Measurements from ENCODE around the gene ROBO1. TPM values are rescaled to one million over a fixed set of nuclear protein-coding genes. Genes with fewer than 3 reads are reported as not detected.

ROBO1 gene
- total and polyA plus RNA-seq, 2 donors (not counting 1 experiment from before 2014, with no cell fraction given) = 0.27 to 3.2 TPM

- Mint-ChIP-seq H3K9me3 (ENCODE audit: insufficient read depth) (no peaks in the 10 kb centered on the region), H3K4me1 (no peaks in the 10 kb centered on the region), H3K4me3 (no peak overlapping the region), H3K27me3 (no peaks in the 10 kb centered on the region), H3K27ac (no peak overlapping the region)
- H3K4me1 ChIP-seq (ENCODE audit: control insufficient read depth in 2 of 2, insufficient read depth in 2 of 2, low read length in 2 of 2) = no peaks in the 10 kb centered on the region
- H3K27ac ChIP-seq (ENCODE audit: low read length in 2 of 2) = no peak overlapping the region
- ATAC-seq (ENCODE audit: low read depth) = no peak
- CTCF ChIA-PET = no interaction called here
- H2AFZ ChIP-seq (ENCODE audit: insufficient read depth, low read depth, low read length, poor library complexity, severe bottlenecking) = no peak overlapping the region
- no peaks in the 10 kb centered on the region for H3K9me3 ChIP-seq (ENCODE audit: control extremely low read depth in 1 of 3, control insufficient read depth in 2 of 3, insufficient read depth in 1 of 3, low read length in 2 of 3)
- no peaks in the 10 kb centered on the region for H3K79me2 ChIP-seq (ENCODE audit: control insufficient read depth, insufficient read depth, low read length)
- H3K9ac ChIP-seq (ENCODE audit: low read length) = no peak overlapping the region
- no peaks in the 10 kb centered on the region for H3K27me3 ChIP-seq (replicated peaks in 1 of 4; ENCODE audit: control extremely low read depth in 1 of 4, control insufficient read depth in 3 of 4, insufficient read depth in 4 of 4, low read length in 3 of 4)
- intact Hi-C loops (cut with micrococcal nuclease) = no loop called here
- H3K4me2 ChIP-seq (replicated peaks; ENCODE audit: low read depth, low read length, poor library complexity, severe bottlenecking) = no peak overlapping the region
- no CpG with 5 or more reads among the region's 5 CpGs for WGBS (ENCODE audit: insufficient coverage)
- H3K4me3 ChIP-seq (ENCODE audit: control extremely low read depth in 1 of 5, extremely low read depth in 1 of 5, insufficient read depth in 1 of 5, low read depth in 2 of 5, low read length in 4 of 5) = no peak overlapping the region
- POLR2A ChIA-PET = no interaction called here
- H4K20me1 ChIP-seq (ENCODE audit: control insufficient read depth, insufficient read depth, low read length, poor library complexity, severe bottlenecking) = no peaks in the 10 kb centered on the region
- no peak for DNase-seq
- TF ChIP-seq CTCF (IDR thresholded peaks at IDR 0.05) (no peak), EZH2 (IDR thresholded peaks at IDR 0.05; ENCODE audit: borderline replicate concordance, insufficient read depth, low read depth, low read length, poor library complexity, severe bottlenecking) (no peak)
- no peaks in the 10 kb centered on the region for H3K36me3 ChIP-seq (replicated peaks in 1 of 2; ENCODE audit: control extremely low read depth in 1 of 2, control insufficient read depth in 1 of 2, extremely low read depth in 1 of 2, insufficient read depth in 2 of 2, low read length in 1 of 2)
Observed at GRCh38 chr3:79255292-79255691, 512.5 kb downstream of the ROBO1 start.

- 57% methylated on average over 1 of the region's 4 CpGs for WGBS (ENCODE audit: insufficient coverage)
- intact Hi-C loops (cut with micrococcal nuclease) = no loop called here
- Histone ChIP-seq H3K4me2 (replicated peaks; ENCODE audit: low read depth, low read length, poor library complexity, severe bottlenecking) (no peak overlapping the region), H3K4me3 (ENCODE audit: control extremely low read depth in 1 of 5, extremely low read depth in 1 of 5, insufficient read depth in 1 of 5, low read depth in 2 of 5, low read length in 4 of 5) (no peak overlapping the region), H3K9ac (ENCODE audit: low read length) (no peak overlapping the region), H3K9me3 (ENCODE audit: control extremely low read depth in 1 of 3, control insufficient read depth in 2 of 3, insufficient read depth in 1 of 3, low read length in 2 of 3) (no peaks in the 10 kb centered on the region), H3K4me1 (ENCODE audit: control insufficient read depth in 2 of 2, insufficient read depth in 2 of 2, low read length in 2 of 2) (no peaks in the 10 kb centered on the region), H3K36me3 (replicated peaks in 1 of 2; ENCODE audit: control extremely low read depth in 1 of 2, control insufficient read depth in 1 of 2, extremely low read depth in 1 of 2, insufficient read depth in 2 of 2, low read length in 1 of 2) (no peaks in the 10 kb centered on the region), H3K79me2 (ENCODE audit: control insufficient read depth, insufficient read depth, low read length) (no peaks in the 10 kb centered on the region), H3K27me3 (replicated peaks in 1 of 4; ENCODE audit: control extremely low read depth in 1 of 4, control insufficient read depth in 3 of 4, insufficient read depth in 4 of 4, low read length in 3 of 4) (no peaks in the 10 kb centered on the region), H2AFZ (ENCODE audit: insufficient read depth, low read depth, low read length, poor library complexity, severe bottlenecking) (no peak overlapping the region), H4K20me1 (ENCODE audit: control insufficient read depth, insufficient read depth, low read length, poor library complexity, severe bottlenecking) (no peaks in the 10 kb centered on the region), H3K27ac (ENCODE audit: low read length in 2 of 2) (no peak overlapping the region)
- no peak for DNase-seq
- ATAC-seq (ENCODE audit: low read depth) = no peak
- Mint-ChIP-seq H3K27me3 (no peaks in the 10 kb centered on the region), H3K4me1 (no peaks in the 10 kb centered on the region), H3K27ac (no peak overlapping the region), H3K4me3 (no peak overlapping the region), H3K9me3 (ENCODE audit: insufficient read depth) (no peaks in the 10 kb centered on the region)
- CTCF ChIA-PET = no interaction called here
- POLR2A ChIA-PET = no interaction called here
- TF ChIP-seq CTCF (IDR thresholded peaks at IDR 0.05) = no peak
Observed at GRCh38 chr3:79253704-79254103, 514.1 kb downstream of the ROBO1 start.

All from B cell (primary cell).